Kidney (tissue), 14 donors: Measurements from ENCODE around the gene CFAP298. TPM values are rescaled to one million over a fixed set of nuclear protein-coding genes. Genes with fewer than 3 reads are reported as not detected.

Source experiments
- DNase-seq, 5 donors: peaks; one replicate each; pipeline ENCODE4 v3.0.0-alpha.2; 2013 to 2020
- FAIRE-seq: peaks from 2 replicates; lab custom pipeline; 2012; peaks lifted over from hg19 to GRCh38; lab: Jason Lieb, UNC
- H3K27ac ChIP-seq, 2 donors: one replicate each; pipeline ENCODE4 v1.7.0; 2013; ENCODE audit warnings: low read depth in 2 of 2, low read length in 2 of 2, inconsistent platforms in 1 of 2
- H3K27me3 ChIP-seq: one replicate; pipeline ENCODE4 v1.7.1; 2013; ENCODE audit warnings: low read length, inconsistent platforms; ENCODE audit not compliant: control insufficient read depth, insufficient read depth
- H3K36me3 ChIP-seq, 3 donors: one replicate each; pipeline versions ENCODE4 v1.7.0 to v1.7.1; 2013; ENCODE audit warnings: low read length in 3 of 3, control low read depth in 1 of 3, inconsistent platforms in 1 of 3; ENCODE audit not compliant: insufficient read depth in 3 of 3, control insufficient read depth in 2 of 3
- H3K4me1 ChIP-seq, 3 donors: one replicate each; pipeline versions ENCODE4 v1.7.0 to v1.7.1; 2013; ENCODE audit warnings: low read length in 3 of 3, inconsistent platforms in 1 of 3, low read depth in 1 of 3; ENCODE audit not compliant: control insufficient read depth in 2 of 3, insufficient read depth in 2 of 3
- H3K4me3 ChIP-seq, 3 donors: one replicate each; pipeline versions ENCODE4 v1.7.0 to v1.8.1; 2013; ENCODE audit warnings: low read length in 3 of 3, control low read depth in 1 of 3, inconsistent platforms in 1 of 3
- H3K9ac ChIP-seq, 3 donors: one replicate each; pipeline versions ENCODE4 v1.7.0 to v1.7.1; 2013; ENCODE audit warnings: low read length in 3 of 3, control low read depth in 1 of 3, inconsistent platforms in 1 of 3
- H3K9me3 ChIP-seq, 3 donors: one replicate each; pipeline versions ENCODE4 v1.7.0 to v1.7.1; 2013; ENCODE audit warnings: low read length in 3 of 3, control low read depth in 1 of 3, inconsistent platforms in 1 of 3; ENCODE audit not compliant: control insufficient read depth in 2 of 3, insufficient read depth in 1 of 3
- CTCF ChIP-seq: IDR thresholded peaks from 3 replicates; pipeline ENCODE4 v1.5.1; 2012; ENCODE audit warnings: mild to moderate bottlenecking, moderate library complexity, borderline replicate concordance; ENCODE audit not compliant: insufficient read depth; ENCODE audit errors: extremely low read depth
- intact Hi-C: fragments of 100-400 bp; cut with DNase I; formaldehyde crosslinking; loops from one replicate; pipeline ENCODE4 v1.11.1; 2022
- polyA plus RNA-seq: library from polyadenylated mRNA; stranded (reverse); fragments of 350-450 nt; fragmentation: Illumina TruSeq; extraction: RNeasy Lipid Tissue Mini Kit (QIAGEN cat#74804); gene quantifications from one replicate; pipeline ENCODE4 v1.2.3, GENCODE V29; 2014; ENCODE audit warnings: low read depth, low replicate concordance; ENCODE audit not compliant: insufficient read depth
- total RNA-seq: library from RNA; stranded (reverse); fragmentation: NEBNext Ultra II Directional; extraction: Animal tissue kit (Norgen Biotek cat#: 25700); gene quantifications from one replicate; pipeline ENCODE4 v1.2.1, GENCODE V29; 2021
- donor health status: control.
- donor health status: control.
- donor health status: control.
- donor health status: control.
- donor health status: control.
- donor health status: DM: yes; HTN: yes; CAD: no.
- donor health status: Normal renal cell carcinoma (clear cell type).

Gene CFAP298
- total and polyA plus RNA-seq, 2 donors from 2014 or later: 43.8 to 46.9 TPM

GRCh38 chr21:32580949-32581348 lies 31.2 kb downstream of the CFAP298 start:
- intact Hi-C loops: no loop called here
- no peak for TF ChIP-seq CTCF
- Histone ChIP-seq H3K9me3 (no peaks in the 10 kb centered on the region), H3K4me1 (no peaks in the 10 kb centered on the region), H3K27ac (no peak overlapping the region), H3K4me3 (no peak overlapping the region), H3K9ac (no peak overlapping the region), H3K36me3 (peaks cover 0 to 2% (median 0%) of the 10 kb centered on the region in 3 donors), H3K27me3 (no peaks in the 10 kb centered on the region)
- DNase-seq (no peak), FAIRE-seq (no peak)

GRCh38 chr21:32578107-32578691 lies 34.0 kb downstream of the CFAP298 start:
- intact Hi-C loops: no loop called here

GRCh38 chr21:32576011-32576410 lies 36.2 kb downstream of the CFAP298 start:
- no peaks in the 10 kb centered on the region for H3K27me3 ChIP-seq
- peaks cover 0 to 2% (median 0%) of the 10 kb centered on the region in 3 donors for H3K36me3 ChIP-seq
- no peak for TF ChIP-seq CTCF
- no peak overlapping the region for H3K4me3 ChIP-seq
- peaks cover 0 to 2% (median 0%) of the 10 kb centered on the region in 3 donors for H3K4me1 ChIP-seq
- DNase-seq: no peak
- H3K9ac ChIP-seq: no peak overlapping the region
- H3K9me3 ChIP-seq: no peaks in the 10 kb centered on the region
- no peak for FAIRE-seq
- no peak overlapping the region for H3K27ac ChIP-seq
- intact Hi-C loops: no loop called here

More at GRCh38 chr21:32578107-32578691, 34.0 kb downstream of the CFAP298 start:
- FAIRE-seq: no peak
- Histone ChIP-seq H3K4me3 (no peak overlapping the region), H3K27me3 (no peaks in the 10 kb centered on the region), H3K9ac (no peak overlapping the region), H3K36me3 (peaks cover 0 to 2% (median 0%) of the 10 kb centered on the region in 3 donors), H3K4me1 (no peaks in the 10 kb centered on the region), H3K27ac (no peak overlapping the region), H3K9me3 (no peaks in the 10 kb centered on the region)
- no peak for DNase-seq
- no peak for TF ChIP-seq CTCF
